Measurements from ENCODE around the gene BORCS5. TPM values are rescaled to one million over a fixed set of nuclear protein-coding genes. Genes with fewer than 3 reads are reported as not detected.
A peak's percentile ranks its signal among the peaks of the same experiment; 100 is the strongest.

BORCS5 gene
- total and polyA plus RNA-seq, 2 of the 8 experiments (the other 6 are each of a cell fraction or from before 2014, with no cell fraction given) = 8.3 to 17.4 TPM

DNA sequence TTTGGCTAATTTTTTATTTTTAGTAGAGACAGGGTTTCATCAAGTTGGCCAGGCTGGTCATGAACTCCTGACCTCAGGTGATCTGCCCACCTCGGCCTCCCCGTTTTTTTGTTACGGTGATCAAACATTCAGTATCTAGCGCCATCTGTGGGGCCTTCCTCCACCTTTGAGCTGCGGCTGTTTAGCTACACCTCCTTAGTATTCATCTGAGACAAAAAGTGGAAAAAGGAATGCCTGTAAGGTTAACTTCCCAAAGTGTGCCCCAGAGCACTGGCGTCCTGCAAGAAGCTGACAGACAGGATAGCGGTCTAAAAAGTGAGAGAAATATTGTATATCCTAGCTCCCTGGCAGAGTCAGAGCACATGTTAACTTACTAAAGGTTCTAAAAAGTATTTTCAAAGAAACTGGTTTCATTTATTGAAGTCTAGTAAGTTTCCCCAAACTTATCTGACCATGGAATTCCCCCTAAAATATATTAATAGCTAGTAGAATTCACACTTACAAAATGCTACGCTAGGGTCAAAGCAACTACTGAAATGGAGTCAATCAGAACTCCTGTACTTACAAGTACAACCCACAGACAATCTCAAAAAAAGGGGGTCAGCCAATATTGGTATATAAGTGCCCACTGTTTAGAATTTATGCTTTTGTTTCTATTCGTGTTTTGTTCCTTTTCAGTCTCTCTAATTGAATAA is 146.7 kb downstream of the BORCS5 start:
- H3K9me3 ChIP-seq (ENCODE audit: insufficient read depth in 2 of 2, low read depth in 1 of 2, low read length in 1 of 2) = no peaks in the 10 kb centered on the region
- ChIA-PET CTCF (ENCODE audit: partially characterized antibody) (interaction anchor here (0.5 to 3.2 kb wide), 27 partner anchors 8 to 233 kb away, joined by 3 to 14 read pairs (median 4); partner anchors contain the start of gene DUSP16), POLR2A (ENCODE audit: partially characterized antibody) (interaction anchor here (0.8 kb wide), 1 partner anchor 12 kb away, joined by 4 read pairs; no protein-coding TSS in a partner anchor)
- H4K20me1 ChIP-seq (replicated peaks in 1 of 2; ENCODE audit: control insufficient read depth in 1 of 2, insufficient read depth in 2 of 2, low read length in 2 of 2) = peaks cover 2 to 5% of the 10 kb centered on the region in 2 experiments
- no peak overlapping the region for H3K4ac ChIP-seq (replicated peaks; ENCODE audit: insufficient read length, low read depth, low read length)
- no peak overlapping the region for H2AFZ ChIP-seq (ENCODE audit: low read length)
- no peak overlapping the region for H2BK120ac ChIP-seq (replicated peaks; ENCODE audit: low read depth, low read length)
- FAIRE-seq (no peak), DNase-seq (ENCODE audit: low read depth in 1 of 2, low spot score in 2 of 2) (peak; percentile 27 to 56)
- no peaks in the 10 kb centered on the region for H3K36me3 ChIP-seq (ENCODE audit: control insufficient read depth in 2 of 4, insufficient read depth in 4 of 4, low read length in 3 of 4)
- no peak overlapping the region for H3K4me2 ChIP-seq (ENCODE audit: insufficient read depth in 1 of 2, low read depth in 2 of 2, low read length in 2 of 2)
- TF ChIP-seq, protein P1, sequence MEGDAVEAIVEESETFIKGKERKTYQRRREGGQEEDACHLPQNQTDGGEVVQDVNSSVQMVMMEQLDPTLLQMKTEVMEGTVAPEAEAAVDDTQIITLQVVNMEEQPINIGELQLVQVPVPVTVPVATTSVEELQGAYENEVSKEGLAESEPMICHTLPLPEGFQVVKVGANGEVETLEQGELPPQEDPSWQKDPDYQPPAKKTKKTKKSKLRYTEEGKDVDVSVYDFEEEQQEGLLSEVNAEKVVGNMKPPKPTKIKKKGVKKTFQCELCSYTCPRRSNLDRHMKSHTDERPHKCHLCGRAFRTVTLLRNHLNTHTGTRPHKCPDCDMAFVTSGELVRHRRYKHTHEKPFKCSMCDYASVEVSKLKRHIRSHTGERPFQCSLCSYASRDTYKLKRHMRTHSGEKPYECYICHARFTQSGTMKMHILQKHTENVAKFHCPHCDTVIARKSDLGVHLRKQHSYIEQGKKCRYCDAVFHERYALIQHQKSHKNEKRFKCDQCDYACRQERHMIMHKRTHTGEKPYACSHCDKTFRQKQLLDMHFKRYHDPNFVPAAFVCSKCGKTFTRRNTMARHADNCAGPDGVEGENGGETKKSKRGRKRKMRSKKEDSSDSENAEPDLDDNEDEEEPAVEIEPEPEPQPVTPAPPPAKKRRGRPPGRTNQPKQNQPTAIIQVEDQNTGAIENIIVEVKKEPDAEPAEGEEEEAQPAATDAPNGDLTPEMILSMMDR (IDR thresholded peaks at IDR 0.05; ENCODE audit: control extremely low read depth in 1 of 3, insufficient read depth in 1 of 3, low read depth in 1 of 3, low read length in 3 of 3) = peak; percentile 36 to 52 (median 42); a peak in 3 of 4 replicates
- TF ChIP-seq SIRT6 (IDR thresholded peaks at IDR 0.05; ENCODE audit: low read length) (no peak), EP300 (IDR thresholded peaks at IDR 0.05; ENCODE audit: borderline replicate concordance in 1 of 2, low read depth in 2 of 2, low read length in 2 of 2) (no peak), RAD21 (IDR thresholded peaks at IDR 0.05 in 1 of 2, conservative IDR thresholded peaks at IDR 0.05 in 1 of 2; ENCODE audit: low read depth in 2 of 2, low read length in 2 of 2) (peak; percentile 52 to 65), CBX5 (IDR thresholded peaks at IDR 0.05; ENCODE audit: low read depth, low read length) (no peak)
- no peak overlapping the region for H2AK5ac ChIP-seq (ENCODE audit: low read depth, low read length)
- no peak overlapping the region for H2BK20ac ChIP-seq (ENCODE audit: low read length)
- H3K4me3 ChIP-seq (ENCODE audit: extremely low read depth in 1 of 4, insufficient read depth in 2 of 4, low read depth in 3 of 4, low read length in 4 of 4) = no peak overlapping the region
- H3K56ac ChIP-seq (replicated peaks; ENCODE audit: insufficient read length, low read depth, low read length) = no peak overlapping the region
- H3K14ac ChIP-seq (ENCODE audit: insufficient read length) = no peak overlapping the region
- WGBS, 2 experiments (ENCODE audit: extremely low coverage in 1 of 2, insufficient coverage in 1 of 2, insufficient read length in 1 of 2, insufficient replicate concordance in 2 of 2, low coverage in 1 of 2, low lambda C conversion rate in 2 of 2, missing lambda C conversion rate in 1 of 2) = 74% methylated on average over 9 of the region's 9 CpGs; no CpG with 5 or more reads in 1 of the 2 experiments
- H3K4me1 ChIP-seq (replicated peaks in 1 of 4; ENCODE audit: control insufficient read depth in 3 of 4, insufficient read depth in 4 of 4, low read length in 3 of 4) = peaks cover 0 to 23% (median 8%) of the 10 kb centered on the region in 4 experiments; a peak in 4 of 7 replicates
- H3K23me2 ChIP-seq (ENCODE audit: low read depth, low read length) = no peaks in the 10 kb centered on the region
- no peak overlapping the region for H3K23ac ChIP-seq (ENCODE audit: insufficient read length)
- H2BK5ac ChIP-seq (ENCODE audit: low read depth, low read length) = no peak overlapping the region
- H2BK12ac ChIP-seq (ENCODE audit: low read depth, low read length) = no peak overlapping the region
- no peak overlapping the region for H4K8ac ChIP-seq (ENCODE audit: extremely low read depth, insufficient read depth, low read length)
- H3K79me1 ChIP-seq (ENCODE audit: low read depth, low read length) = peaks cover 5% of the 10 kb centered on the region; the same call in 1 of the 2 replicates
- H3K9ac ChIP-seq (replicated peaks in 1 of 4; ENCODE audit: extremely low read depth in 1 of 4, low read depth in 3 of 4, low read length in 3 of 4) = peak overlapping the region in 1 of 4 experiments; percentile 58; a peak in 1 of 7 replicates
- H4K5ac ChIP-seq (ENCODE audit: insufficient read length, low read depth, low read length) = no peak overlapping the region
- no peak overlapping the region for H2BK15ac ChIP-seq (ENCODE audit: low read length)
- peaks cover 0 to 80% of the 10 kb centered on the region in 2 experiments; a peak in 3 of 4 replicates for H3K79me2 ChIP-seq (ENCODE audit: control insufficient read depth in 1 of 2, insufficient read depth in 2 of 2, low read length in 2 of 2)
- no peak overlapping the region for H3K18ac ChIP-seq (ENCODE audit: extremely low read depth, low read length)
- H3K27me3 ChIP-seq (replicated peaks in 1 of 4; ENCODE audit: control insufficient read depth in 3 of 4, extremely low read depth in 1 of 4, insufficient read depth in 3 of 4, low read length in 3 of 4) = no peaks in the 10 kb centered on the region
- H4K91ac ChIP-seq (replicated peaks; ENCODE audit: insufficient read length, low read length) = no peak overlapping the region
- no peak overlapping the region for H3K27ac ChIP-seq (ENCODE audit: low read depth, low read length)
